Choroid plexus epithelial cell (primary cell): ENCODE measurements around the gene BSCL2.

ENCODE experiments used
- DNase-seq: peaks from one replicate; pipeline ENCODE4 v3.0.0-alpha.2; 2010; ENCODE audit warnings: low read depth
- H3K4me3 ChIP-seq: 2 replicates; pipeline ENCODE4 v1.5.1; 2011; ENCODE audit warnings: low read depth, mild to moderate bottlenecking, control low read depth, low read length, moderate library complexity
- TF ChIP-seq, protein P1 (sequence below): conservative IDR thresholded peaks from 2 replicates; pipeline ENCODE4 v1.5.1; 2011; ENCODE audit warnings: low read depth, mild to moderate bottlenecking, control low read depth, inconsistent platforms, low read length, moderate library complexity

BSCL2 gene

DNA sequence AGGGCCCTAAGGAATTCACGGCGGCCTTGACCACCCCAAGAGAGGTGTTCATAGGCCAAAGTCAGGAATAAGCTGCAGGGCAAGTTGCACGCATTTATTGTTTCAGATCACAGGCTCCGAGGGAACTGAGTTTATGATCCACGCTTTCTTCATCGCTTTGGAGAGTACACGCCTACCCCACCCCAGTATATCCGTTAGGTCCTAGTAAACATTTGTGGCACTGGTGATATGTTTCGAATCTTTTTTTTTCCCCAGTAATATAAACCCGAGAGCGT is 61.6 kb downstream of the BSCL2 start:
- no peak for DNase-seq
- TF ChIP-seq, protein P1, sequence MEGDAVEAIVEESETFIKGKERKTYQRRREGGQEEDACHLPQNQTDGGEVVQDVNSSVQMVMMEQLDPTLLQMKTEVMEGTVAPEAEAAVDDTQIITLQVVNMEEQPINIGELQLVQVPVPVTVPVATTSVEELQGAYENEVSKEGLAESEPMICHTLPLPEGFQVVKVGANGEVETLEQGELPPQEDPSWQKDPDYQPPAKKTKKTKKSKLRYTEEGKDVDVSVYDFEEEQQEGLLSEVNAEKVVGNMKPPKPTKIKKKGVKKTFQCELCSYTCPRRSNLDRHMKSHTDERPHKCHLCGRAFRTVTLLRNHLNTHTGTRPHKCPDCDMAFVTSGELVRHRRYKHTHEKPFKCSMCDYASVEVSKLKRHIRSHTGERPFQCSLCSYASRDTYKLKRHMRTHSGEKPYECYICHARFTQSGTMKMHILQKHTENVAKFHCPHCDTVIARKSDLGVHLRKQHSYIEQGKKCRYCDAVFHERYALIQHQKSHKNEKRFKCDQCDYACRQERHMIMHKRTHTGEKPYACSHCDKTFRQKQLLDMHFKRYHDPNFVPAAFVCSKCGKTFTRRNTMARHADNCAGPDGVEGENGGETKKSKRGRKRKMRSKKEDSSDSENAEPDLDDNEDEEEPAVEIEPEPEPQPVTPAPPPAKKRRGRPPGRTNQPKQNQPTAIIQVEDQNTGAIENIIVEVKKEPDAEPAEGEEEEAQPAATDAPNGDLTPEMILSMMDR = no peak
- H3K4me3 ChIP-seq = peak overlapping the region; percentile 90

DNA sequence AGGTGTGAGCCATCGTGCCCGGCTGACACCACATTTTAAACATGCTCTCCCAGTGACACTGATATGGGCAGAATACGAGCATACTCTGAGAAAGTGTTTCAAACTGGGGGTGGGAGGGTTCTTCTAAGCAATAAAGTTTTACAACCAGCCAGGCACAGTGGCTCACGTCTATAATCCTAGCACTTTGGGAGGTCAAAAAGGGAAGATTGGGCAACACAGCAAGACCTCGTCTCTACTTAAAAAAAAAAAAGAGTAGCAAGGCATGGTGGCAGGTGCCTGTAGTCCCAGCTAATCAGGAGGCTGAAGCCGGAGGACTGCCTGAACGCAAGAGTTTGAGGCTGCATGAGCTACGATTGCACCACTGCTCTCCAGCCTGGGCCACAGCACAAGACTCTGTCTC is 63.0 kb downstream of the BSCL2 start:
- H3K4me3 ChIP-seq = no peak overlapping the region
- DNase-seq = no peak
- TF ChIP-seq, protein P1 = no peak
